H1 (cell line): ENCODE measurements around the gene KLF6. TPM values are rescaled to one million over a fixed set of nuclear protein-coding genes. Genes with fewer than 3 reads are reported as not detected.

Source experiments
- CTCF ChIA-PET: fragments of 300-600 bp; sonication (Branson Sonifier 250); formaldehyde crosslinking; loops from one replicate; lab custom pipeline; 2021; ENCODE audit not compliant: partially characterized antibody; lab: Charles Lee
- POLR2A ChIA-PET: fragments of 300-600 bp; sonication (Branson Sonifier 250); formaldehyde crosslinking; loops from one replicate; lab custom pipeline; 2021; ENCODE audit warnings: inconsistent platforms; ENCODE audit not compliant: partially characterized antibody; lab: Charles Lee
- DNase-seq, 2 experiments: peaks; one replicate each; pipeline versions ENCODE4 v3.0.0 to v3.0.0-alpha.2; 2010 to 2022; ENCODE audit warnings: low spot score in 2 of 2, low read depth in 1 of 2, mixed read lengths in 1 of 2
- FAIRE-seq: peaks from 2 replicates; lab custom pipeline; 2011; peaks lifted over from hg19 to GRCh38; lab: Jason Lieb, UNC
- H2AFZ ChIP-seq: 2 replicates; pipeline ENCODE4 v1.8.1; 2012; ENCODE audit warnings: low read length, inconsistent platforms
- H2AK5ac ChIP-seq: 2 replicates; pipeline ENCODE4 v1.6.1; 2013; ENCODE audit warnings: low read depth, low read length
- H2BK120ac ChIP-seq: replicated peaks from 2 replicates; pipeline ENCODE3; 2013; ENCODE audit warnings: low read depth, low read length, inconsistent platforms
- H2BK12ac ChIP-seq: 2 replicates; pipeline ENCODE4 v1.6.1; 2013; ENCODE audit warnings: low read depth, low read length
- H2BK15ac ChIP-seq: 2 replicates; pipeline ENCODE4 v1.6.1; 2013; ENCODE audit warnings: low read length
- H2BK20ac ChIP-seq: 2 replicates; pipeline ENCODE4 v1.6.1; 2013; ENCODE audit warnings: low read length
- H2BK5ac ChIP-seq: 2 replicates; pipeline ENCODE4 v1.6.1; 2013; ENCODE audit warnings: low read depth, low read length
- H3K14ac ChIP-seq: 2 replicates; pipeline ENCODE4 v1.6.1; 2013; ENCODE audit warnings: inconsistent platforms; ENCODE audit not compliant: insufficient read length
- H3K18ac ChIP-seq: 2 replicates; pipeline ENCODE4 v1.6.1; 2013; ENCODE audit warnings: low read length; ENCODE audit errors: extremely low read depth
- H3K23ac ChIP-seq: 2 replicates; pipeline ENCODE4 v1.6.1; 2013; ENCODE audit warnings: inconsistent platforms; ENCODE audit not compliant: insufficient read length
- H3K23me2 ChIP-seq: 2 replicates; pipeline ENCODE4 v1.6.1; 2013; ENCODE audit warnings: low read depth, low read length
- H3K27ac ChIP-seq: 2 replicates; pipeline ENCODE4 v1.6.1; 2011; ENCODE audit warnings: low read depth, low read length, inconsistent platforms
- H3K27me3 ChIP-seq, 4 experiments: replicated peaks in 1 of 4; 1 replicate in 1 of 4; 2 replicates in 3 of 4; pipeline versions ENCODE4 v1.6.1 to v1.8.1; 2011 to 2013; ENCODE audit warnings: low read length in 3 of 4, mild to moderate bottlenecking in 3 of 4, inconsistent platforms in 2 of 4, mixed read lengths in 2 of 4, moderate library complexity in 1 of 4; ENCODE audit not compliant: control insufficient read depth in 3 of 4, insufficient read depth in 3 of 4; ENCODE audit errors: extremely low read depth in 1 of 4
- H3K36me3 ChIP-seq, 4 experiments: 2 replicates each; pipeline versions ENCODE4 v1.6.1 to v1.8.1; 2011 to 2013; ENCODE audit warnings: mild to moderate bottlenecking in 4 of 4, low read length in 3 of 4, moderate library complexity in 2 of 4, control low read depth in 1 of 4, inconsistent platforms in 1 of 4; ENCODE audit not compliant: insufficient read depth in 4 of 4, control insufficient read depth in 2 of 4
- H3K4ac ChIP-seq: replicated peaks from 2 replicates; pipeline ENCODE3; 2013; ENCODE audit warnings: low read length, low read depth, mixed read lengths, inconsistent platforms; ENCODE audit not compliant: insufficient read length
- H3K4me1 ChIP-seq, 4 experiments: replicated peaks in 1 of 4; 1 replicate in 1 of 4; 2 replicates in 3 of 4; pipeline versions ENCODE4 v1.6.1 to v1.8.1; 2011 to 2013; ENCODE audit warnings: low read length in 3 of 4, inconsistent platforms in 2 of 4, mixed read lengths in 1 of 4; ENCODE audit not compliant: insufficient read depth in 4 of 4, control insufficient read depth in 3 of 4
- H3K4me2 ChIP-seq, 2 experiments: 2 replicates each; pipeline versions ENCODE4 v1.6.1 to v1.8.1; 2011 to 2013; ENCODE audit warnings: low read depth in 2 of 2, low read length in 2 of 2, control low read depth in 1 of 2, inconsistent platforms in 1 of 2, mild to moderate bottlenecking in 1 of 2; ENCODE audit not compliant: insufficient read depth in 1 of 2
- H3K4me3 ChIP-seq, 4 experiments: fragments of 200-600, 300-600 bp in 1 of 4; sonication (generic), shearing (Covaris generic), sonication (Bioruptor Twin) in 1 of 4; 2 replicates each; pipeline versions ENCODE4 v1.5.1 to v1.8.1; 2011 to 2016; ENCODE audit warnings: low read length in 4 of 4, low read depth in 3 of 4, control low read depth in 2 of 4, inconsistent platforms in 2 of 4, mild to moderate bottlenecking in 2 of 4, mixed read lengths in 1 of 4, moderate library complexity in 1 of 4; ENCODE audit not compliant: insufficient read depth in 2 of 4; ENCODE audit errors: extremely low read depth in 1 of 4
- H3K56ac ChIP-seq: replicated peaks from 2 replicates; pipeline ENCODE3; 2013; ENCODE audit warnings: low read depth, mild to moderate bottlenecking, mixed read lengths, low read length, inconsistent platforms; ENCODE audit not compliant: insufficient read length
- H3K79me1 ChIP-seq: 2 replicates; pipeline ENCODE4 v1.6.1; 2013; ENCODE audit warnings: low read depth, low read length, control low read depth
- H3K79me2 ChIP-seq, 2 experiments: 2 replicates each; pipeline versions ENCODE4 v1.6.1 to v1.8.1; 2012 to 2013; ENCODE audit warnings: low read length in 2 of 2, mild to moderate bottlenecking in 2 of 2, inconsistent platforms in 1 of 2; ENCODE audit not compliant: insufficient read depth in 2 of 2, control insufficient read depth in 1 of 2
- H3K9ac ChIP-seq, 4 experiments: replicated peaks in 1 of 4; 1 replicate in 1 of 4; 2 replicates in 3 of 4; pipeline versions ENCODE4 v1.6.1 to v1.8.1; 2011 to 2013; ENCODE audit warnings: low read depth in 3 of 4, low read length in 3 of 4, control low read depth in 2 of 4, mild to moderate bottlenecking in 2 of 4, moderate library complexity in 2 of 4, inconsistent platforms in 1 of 4; ENCODE audit errors: extremely low read depth in 1 of 4
- H3K9me3 ChIP-seq, 2 experiments: 2 replicates each; pipeline versions ENCODE4 v1.6.1 to v1.8.1; 2012 to 2013; ENCODE audit warnings: mild to moderate bottlenecking in 2 of 2, moderate library complexity in 2 of 2, control low read depth in 1 of 2, inconsistent platforms in 1 of 2, low read depth in 1 of 2, low read length in 1 of 2, mixed read lengths in 1 of 2; ENCODE audit not compliant: insufficient read depth in 2 of 2
- H4K20me1 ChIP-seq, 2 experiments: replicated peaks in 1 of 2; 2 replicates each; pipeline versions ENCODE3 to v1.8.1; 2011 to 2013; ENCODE audit warnings: inconsistent platforms in 2 of 2, low read length in 2 of 2, mild to moderate bottlenecking in 1 of 2; ENCODE audit not compliant: insufficient read depth in 2 of 2, control insufficient read depth in 1 of 2
- H4K5ac ChIP-seq: 2 replicates; pipeline ENCODE4 v1.6.1; 2013; ENCODE audit warnings: low read length, low read depth, mixed read lengths, inconsistent platforms; ENCODE audit not compliant: insufficient read length
- H4K8ac ChIP-seq: 2 replicates; pipeline ENCODE4 v1.8.0; 2013; ENCODE audit warnings: mild to moderate bottlenecking, moderate library complexity, low read length, inconsistent platforms; ENCODE audit not compliant: insufficient read depth; ENCODE audit errors: extremely low read depth
- H4K91ac ChIP-seq: replicated peaks from 2 replicates; pipeline ENCODE3; 2013; ENCODE audit warnings: low read length, mixed read lengths, inconsistent platforms; ENCODE audit not compliant: insufficient read length
- CTCF ChIP-seq, 3 experiments: IDR thresholded peaks; 1 replicate in 2 of 3; 2 replicates in 1 of 3; pipeline versions ENCODE4 v1.5.1 to v1.6.1; 2011; ENCODE audit warnings: low read length in 3 of 3, mild to moderate bottlenecking in 3 of 3, inconsistent platforms in 2 of 3, low read depth in 1 of 3, moderate library complexity in 1 of 3; ENCODE audit not compliant: insufficient read depth in 1 of 3; ENCODE audit errors: control extremely low read depth in 1 of 3
- EP300 ChIP-seq, 2 experiments: IDR thresholded peaks; 1 replicate in 1 of 2; 2 replicates in 1 of 2; pipeline ENCODE4 v1.6.1; 2011 to 2012; ENCODE audit warnings: low read depth in 2 of 2, low read length in 2 of 2, mild to moderate bottlenecking in 2 of 2, borderline replicate concordance in 1 of 2, inconsistent platforms in 1 of 2, moderate library complexity in 1 of 2
- HDAC6 ChIP-seq: IDR thresholded peaks from one replicate; pipeline ENCODE4 v1.7.1; 2012; ENCODE audit warnings: low read depth, mild to moderate bottlenecking, inconsistent platforms, low read length, moderate library complexity
- JUN ChIP-seq: IDR thresholded peaks from 2 replicates; pipeline ENCODE4 v1.6.1; 2011; ENCODE audit warnings: low read depth, mild to moderate bottlenecking, improper control_type of control experiment, low read length
- JUND ChIP-seq: IDR thresholded peaks from 2 replicates; pipeline ENCODE4 v1.6.1; 2011; ENCODE audit warnings: mild to moderate bottlenecking, improper control_type of control experiment, low read length
- SRF ChIP-seq: IDR thresholded peaks from 2 replicates; pipeline ENCODE4 v1.6.1; 2011; ENCODE audit warnings: mild to moderate bottlenecking, low read depth, low read length, moderate library complexity
- TCF12 ChIP-seq: IDR thresholded peaks from 2 replicates; pipeline ENCODE4 v1.6.1; 2011; ENCODE audit warnings: low read depth, mild to moderate bottlenecking, low read length
- WGBS, 2 experiments: shearing (Covaris generic) in 1 of 2; methylation state at CpG; one replicate each; pipeline versions ENCODE4 v1.1.6 to v1.1.7; 2013 to 2015; ENCODE audit warnings: low lambda C conversion rate in 2 of 2, mixed read lengths in 2 of 2, inconsistent platforms in 1 of 2, low coverage in 1 of 2, missing lambda C conversion rate in 1 of 2; ENCODE audit not compliant: insufficient replicate concordance in 2 of 2, insufficient coverage in 1 of 2, insufficient read length in 1 of 2; ENCODE audit errors: extremely low coverage in 1 of 2, missing lambda C conversion rate in 1 of 2; 5-methylcytosine and 5-hydroxymethylcytosine counted together
- polyA plus RNA-seq, 7 experiments: library from polyadenylated mRNA; depleted of rRNA in 3 of 7; stranded (reverse) in 5 of 7; unstranded in 2 of 7; fragments of >200 nt in 5 of 7; fragments of 200-250 nt in 2 of 7; gene quantifications; 1 replicate in 5 of 7; 2 replicates in 1 of 7; 4 replicates in 1 of 7; pipeline versions ENCODE4 v1.2.1 to v1.2.3, GENCODE V29; 2011 to 2013; ENCODE audit warnings: missing spikeins in 2 of 7, mixed read lengths in 2 of 7
- total RNA-seq: library from RNA; stranded (reverse); fragmentation: NEBNext Ultra II Directional; extraction: Animal tissue kit (Norgen Biotek cat#: 25700); gene quantifications from 2 replicates; pipeline ENCODE4 v1.2.1, GENCODE V29; 2021
- TF ChIP-seq, protein P1 (sequence below): IDR thresholded peaks from 2 replicates; pipeline ENCODE4 v1.6.1; 2011; ENCODE audit warnings: low read length, improper control_type of control experiment

Gene KLF6
- total and polyA plus RNA-seq, 2 of the 8 experiments (the other 6 are each of a cell fraction or from before 2014, with no cell fraction given) = 5.7 to 19.5 TPM

GRCh38 chr10:3803927-3804741 lies 19.1 kb upstream of the KLF6 start:
- CTCF ChIA-PET = no interaction called here
- Histone ChIP-seq H3K9ac (no peak overlapping the region), H3K4me2 (no peak overlapping the region), H2AK5ac (no peak overlapping the region), H3K4me3 (no peak overlapping the region), H2BK20ac (no peak overlapping the region), H3K27ac (no peak overlapping the region), H3K79me2 (no peaks in the 10 kb centered on the region), H2AFZ (peak overlapping the region; percentile 77), H3K36me3 (no peaks in the 10 kb centered on the region; a peak in 1 of 8 replicates), H3K14ac (no peak overlapping the region), H2BK12ac (no peak overlapping the region), H3K23me2 (peaks cover 8% of the 10 kb centered on the region; the same call in 1 of the 2 replicates), H3K79me1 (no peaks in the 10 kb centered on the region), H3K56ac (no peak overlapping the region), H3K27me3 (no peaks in the 10 kb centered on the region), H4K91ac (no peak overlapping the region), H2BK120ac (no peak overlapping the region), H3K4ac (no peak overlapping the region), H3K4me1 (peaks cover 2 to 6% (median 2%) of the 10 kb centered on the region in 4 experiments; a peak in 1 of 7 replicates), H4K5ac (no peak overlapping the region), H3K9me3 (no peaks in the 10 kb centered on the region), H4K20me1 (no peaks in the 10 kb centered on the region), H2BK15ac (no peak overlapping the region), H4K8ac (no peak overlapping the region; the same call in 1 of the 2 replicates), H3K23ac (no peak overlapping the region), H2BK5ac (no peak overlapping the region), H3K18ac (no peak overlapping the region)
- POLR2A ChIA-PET = no interaction called here
- WGBS, 2 experiments = 90% methylated on average over 13 of the region's 13 CpGs; no CpG with 5 or more reads in 1 of the 2 experiments
- FAIRE-seq (no peak), DNase-seq (no peak)
- TF ChIP-seq JUND = no peak
- TF ChIP-seq EP300 (IDR thresholded peaks at IDR 0.05; ENCODE audit: borderline replicate concordance in 1 of 2, low read depth in 2 of 2, low read length in 2 of 2) = no peak
- TF ChIP-seq, protein P1, sequence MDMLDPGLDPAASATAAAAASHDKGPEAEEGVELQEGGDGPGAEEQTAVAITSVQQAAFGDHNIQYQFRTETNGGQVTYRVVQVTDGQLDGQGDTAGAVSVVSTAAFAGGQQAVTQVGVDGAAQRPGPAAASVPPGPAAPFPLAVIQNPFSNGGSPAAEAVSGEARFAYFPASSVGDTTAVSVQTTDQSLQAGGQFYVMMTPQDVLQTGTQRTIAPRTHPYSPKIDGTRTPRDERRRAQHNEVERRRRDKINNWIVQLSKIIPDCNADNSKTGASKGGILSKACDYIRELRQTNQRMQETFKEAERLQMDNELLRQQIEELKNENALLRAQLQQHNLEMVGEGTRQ = no peak
- TF ChIP-seq TCF12 = no peak
- no peak for TF ChIP-seq SRF
- no peak for TF ChIP-seq CTCF (IDR thresholded peaks at IDR 0.05; ENCODE audit: control extremely low read depth in 1 of 3, insufficient read depth in 1 of 3, low read depth in 1 of 3, low read length in 3 of 3)
- TF ChIP-seq HDAC6 = no peak
- no peak for TF ChIP-seq JUN
